Kidney (tissue), 14 donors: Measurements from ENCODE around the gene HOXC9. TPM values are rescaled to one million over a fixed set of nuclear protein-coding genes. Genes with fewer than 3 reads are reported as not detected.

Experiments used
- DNase-seq, 5 donors: peaks; one replicate each; pipeline ENCODE4 v3.0.0-alpha.2; 2013 to 2020
- FAIRE-seq: peaks from 2 replicates; lab custom pipeline; 2012; peaks lifted over from hg19 to GRCh38; lab: Jason Lieb, UNC
- H3K27ac ChIP-seq, 2 donors: one replicate each; pipeline ENCODE4 v1.7.0; 2013; ENCODE audit warnings: low read depth in 2 of 2, low read length in 2 of 2, inconsistent platforms in 1 of 2
- H3K27me3 ChIP-seq: one replicate; pipeline ENCODE4 v1.7.1; 2013; ENCODE audit warnings: low read length, inconsistent platforms; ENCODE audit not compliant: control insufficient read depth, insufficient read depth
- H3K36me3 ChIP-seq, 3 donors: one replicate each; pipeline versions ENCODE4 v1.7.0 to v1.7.1; 2013; ENCODE audit warnings: low read length in 3 of 3, control low read depth in 1 of 3, inconsistent platforms in 1 of 3; ENCODE audit not compliant: insufficient read depth in 3 of 3, control insufficient read depth in 2 of 3
- H3K4me1 ChIP-seq, 3 donors: one replicate each; pipeline versions ENCODE4 v1.7.0 to v1.7.1; 2013; ENCODE audit warnings: low read length in 3 of 3, inconsistent platforms in 1 of 3, low read depth in 1 of 3; ENCODE audit not compliant: control insufficient read depth in 2 of 3, insufficient read depth in 2 of 3
- H3K4me3 ChIP-seq, 3 donors: one replicate each; pipeline versions ENCODE4 v1.7.0 to v1.8.1; 2013; ENCODE audit warnings: low read length in 3 of 3, control low read depth in 1 of 3, inconsistent platforms in 1 of 3
- H3K9ac ChIP-seq, 3 donors: one replicate each; pipeline versions ENCODE4 v1.7.0 to v1.7.1; 2013; ENCODE audit warnings: low read length in 3 of 3, control low read depth in 1 of 3, inconsistent platforms in 1 of 3
- H3K9me3 ChIP-seq, 3 donors: one replicate each; pipeline versions ENCODE4 v1.7.0 to v1.7.1; 2013; ENCODE audit warnings: low read length in 3 of 3, control low read depth in 1 of 3, inconsistent platforms in 1 of 3; ENCODE audit not compliant: control insufficient read depth in 2 of 3, insufficient read depth in 1 of 3
- CTCF ChIP-seq: IDR thresholded peaks from 3 replicates; pipeline ENCODE4 v1.5.1; 2012; ENCODE audit warnings: mild to moderate bottlenecking, moderate library complexity, borderline replicate concordance; ENCODE audit not compliant: insufficient read depth; ENCODE audit errors: extremely low read depth
- intact Hi-C: fragments of 100-400 bp; cut with DNase I; formaldehyde crosslinking; loops from one replicate; pipeline ENCODE4 v1.11.1; 2022
- polyA plus RNA-seq: library from polyadenylated mRNA; stranded (reverse); fragments of 350-450 nt; fragmentation: Illumina TruSeq; extraction: RNeasy Lipid Tissue Mini Kit (QIAGEN cat#74804); gene quantifications from one replicate; pipeline ENCODE4 v1.2.3, GENCODE V29; 2014; ENCODE audit warnings: low read depth, low replicate concordance; ENCODE audit not compliant: insufficient read depth
- total RNA-seq: library from RNA; stranded (reverse); fragmentation: NEBNext Ultra II Directional; extraction: Animal tissue kit (Norgen Biotek cat#: 25700); gene quantifications from one replicate; pipeline ENCODE4 v1.2.1, GENCODE V29; 2021
- donor health status: control.
- donor health status: control.
- donor health status: control.
- donor health status: control.
- donor health status: control.
- donor health status: DM: yes; HTN: yes; CAD: no.
- donor health status: Normal renal cell carcinoma (clear cell type).

The HOXC9 gene
- total and polyA plus RNA-seq, 2 donors from 2014 or later: 11.7 to 16.5 TPM

- no peak for TF ChIP-seq CTCF
- no peaks in the 10 kb centered on the region for H3K4me1 ChIP-seq
- DNase-seq (no peak), FAIRE-seq (no peak)
- H3K27ac ChIP-seq: no peak overlapping the region
- no peak overlapping the region for H3K4me3 ChIP-seq
- H3K36me3 ChIP-seq: no peaks in the 10 kb centered on the region
- H3K9ac ChIP-seq: no peak overlapping the region
- no peaks in the 10 kb centered on the region for H3K9me3 ChIP-seq
- H3K27me3 ChIP-seq: peaks cover 77% of the 10 kb centered on the region
- intact Hi-C loops: no loop called here
These were observed 42.9 kb upstream of the HOXC9 start for GRCh38 chr12:53956914-53957536.

- intact Hi-C loops: no loop called here
- H3K27ac ChIP-seq: no peak overlapping the region
- DNase-seq (no peak), FAIRE-seq (no peak)
- no peaks in the 10 kb centered on the region for H3K9me3 ChIP-seq
- H3K36me3 ChIP-seq: no peaks in the 10 kb centered on the region
- no peak for TF ChIP-seq CTCF
- H3K4me3 ChIP-seq: no peak overlapping the region
- H3K27me3 ChIP-seq: peaks cover 80% of the 10 kb centered on the region
- no peak overlapping the region for H3K9ac ChIP-seq
- no peaks in the 10 kb centered on the region for H3K4me1 ChIP-seq
These were observed 41.8 kb upstream of the HOXC9 start for GRCh38 chr12:53958128-53958527.

GRCh38 chr12:53959314-53959713, 40.6 kb upstream of the HOXC9 start:
- intact Hi-C loops: no loop called here
- Histone ChIP-seq H3K9me3 (no peaks in the 10 kb centered on the region), H3K27ac (no peak overlapping the region), H3K4me1 (no peaks in the 10 kb centered on the region), H3K9ac (no peak overlapping the region), H3K36me3 (no peaks in the 10 kb centered on the region), H3K4me3 (no peak overlapping the region), H3K27me3 (peaks cover 80% of the 10 kb centered on the region)
- peak in 1 of 5 donors; percentile 20 for DNase-seq
- FAIRE-seq: no peak
- no peak for TF ChIP-seq CTCF
